ENCODE results near the gene B3GNT3. TPM values are rescaled to one million over a fixed set of nuclear protein-coding genes. Genes with fewer than 3 reads are reported as not detected.

Gene B3GNT3
- total and polyA plus RNA-seq, 2 of the 13 experiments (the other 11 are each of a cell fraction or from before 2014, with no cell fraction given): 0.86 to 4.0 TPM

- TF ChIP-seq, protein P1, sequence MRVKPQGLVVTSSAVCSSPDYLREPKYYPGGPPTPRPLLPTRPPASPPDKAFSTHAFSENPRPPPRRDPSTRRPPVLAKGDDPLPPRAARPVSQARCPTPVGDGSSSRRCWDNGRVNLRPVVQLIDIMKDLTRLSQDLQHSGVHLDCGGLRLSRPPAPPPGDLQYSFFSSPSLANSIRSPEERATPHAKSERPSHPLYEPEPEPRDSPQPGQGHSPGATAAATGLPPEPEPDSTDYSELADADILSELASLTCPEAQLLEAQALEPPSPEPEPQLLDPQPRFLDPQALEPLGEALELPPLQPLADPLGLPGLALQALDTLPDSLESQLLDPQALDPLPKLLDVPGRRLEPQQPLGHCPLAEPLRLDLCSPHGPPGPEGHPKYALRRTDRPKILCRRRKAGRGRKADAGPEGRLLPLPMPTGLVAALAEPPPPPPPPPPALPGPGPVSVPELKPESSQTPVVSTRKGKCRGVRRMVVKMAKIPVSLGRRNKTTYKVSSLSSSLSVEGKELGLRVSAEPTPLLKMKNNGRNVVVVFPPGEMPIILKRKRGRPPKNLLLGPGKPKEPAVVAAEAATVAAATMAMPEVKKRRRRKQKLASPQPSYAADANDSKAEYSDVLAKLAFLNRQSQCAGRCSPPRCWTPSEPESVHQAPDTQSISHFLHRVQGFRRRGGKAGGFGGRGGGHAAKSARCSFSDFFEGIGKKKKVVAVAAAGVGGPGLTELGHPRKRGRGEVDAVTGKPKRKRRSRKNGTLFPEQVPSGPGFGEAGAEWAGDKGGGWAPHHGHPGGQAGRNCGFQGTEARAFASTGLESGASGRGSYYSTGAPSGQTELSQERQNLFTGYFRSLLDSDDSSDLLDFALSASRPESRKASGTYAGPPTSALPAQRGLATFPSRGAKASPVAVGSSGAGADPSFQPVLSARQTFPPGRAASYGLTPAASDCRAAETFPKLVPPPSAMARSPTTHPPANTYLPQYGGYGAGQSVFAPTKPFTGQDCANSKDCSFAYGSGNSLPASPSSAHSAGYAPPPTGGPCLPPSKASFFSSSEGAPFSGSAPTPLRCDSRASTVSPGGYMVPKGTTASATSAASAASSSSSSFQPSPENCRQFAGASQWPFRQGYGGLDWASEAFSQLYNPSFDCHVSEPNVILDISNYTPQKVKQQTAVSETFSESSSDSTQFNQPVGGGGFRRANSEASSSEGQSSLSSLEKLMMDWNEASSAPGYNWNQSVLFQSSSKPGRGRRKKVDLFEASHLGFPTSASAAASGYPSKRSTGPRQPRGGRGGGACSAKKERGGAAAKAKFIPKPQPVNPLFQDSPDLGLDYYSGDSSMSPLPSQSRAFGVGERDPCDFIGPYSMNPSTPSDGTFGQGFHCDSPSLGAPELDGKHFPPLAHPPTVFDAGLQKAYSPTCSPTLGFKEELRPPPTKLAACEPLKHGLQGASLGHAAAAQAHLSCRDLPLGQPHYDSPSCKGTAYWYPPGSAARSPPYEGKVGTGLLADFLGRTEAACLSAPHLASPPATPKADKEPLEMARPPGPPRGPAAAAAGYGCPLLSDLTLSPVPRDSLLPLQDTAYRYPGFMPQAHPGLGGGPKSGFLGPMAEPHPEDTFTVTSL (CRISPR knock-in tag; IDR thresholded peaks at IDR 0.05; ENCODE audit: borderline replicate concordance): no peak
These were observed 35.1 kb downstream of the B3GNT3 start (continued) for GRCh38 chr19:17829855-17830566.

DNA sequence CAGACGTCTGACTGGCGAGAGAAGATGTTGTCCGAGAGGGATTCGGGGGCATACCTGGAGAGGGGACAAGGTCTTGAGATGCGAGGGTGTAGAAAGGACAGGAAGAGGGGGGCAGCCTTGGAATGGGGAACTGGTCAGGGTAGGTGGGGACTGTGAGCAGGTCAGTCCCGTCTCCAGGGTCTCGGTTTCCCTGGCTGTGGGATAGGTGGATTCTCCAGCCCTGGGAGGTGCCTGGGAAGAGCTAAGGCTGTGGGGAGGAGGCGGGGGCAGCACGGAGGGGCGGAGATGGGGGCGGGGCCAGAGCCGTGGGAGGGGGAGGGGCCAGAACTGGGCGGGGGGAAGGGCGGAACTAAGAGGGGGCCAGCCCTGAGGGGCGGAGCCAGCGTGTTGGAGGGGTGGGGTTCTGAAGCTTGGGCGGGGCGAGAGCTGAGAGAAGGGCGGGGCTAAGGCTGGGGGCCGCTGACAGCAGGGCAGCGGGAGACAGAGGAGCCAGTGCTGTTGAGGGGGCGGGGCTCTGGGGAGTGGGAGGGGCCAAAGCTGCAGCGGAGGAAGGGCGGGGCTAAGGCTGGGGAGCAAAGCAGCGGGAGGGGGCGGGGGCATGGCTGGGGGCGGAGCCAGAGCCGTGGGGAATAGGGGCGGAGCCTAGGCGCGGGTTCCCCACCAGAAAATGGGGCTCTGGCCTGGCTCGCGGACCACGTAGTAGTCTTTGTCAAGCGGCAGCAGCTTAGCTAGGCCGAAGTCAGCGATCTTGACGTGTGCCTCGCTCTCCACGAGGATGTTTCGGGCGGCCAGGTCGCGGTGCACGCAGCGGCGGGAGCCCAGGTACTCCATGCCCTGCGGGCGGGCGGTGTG lies 35.9 kb downstream of the B3GNT3 start:
- FAIRE-seq (no peak), DNase-seq (ENCODE audit: low spot score) (no peak), ATAC-seq (peak; percentile 24; the same call in 2 of the 3 replicates)
- in situ Hi-C loops (cut with HindIII; ENCODE audit: extremely low pct_ligation_motif_present, low pct_unique_long_range_greater_than_20kb): no loop called here
- no peak overlapping the region for H3K4me2 ChIP-seq (ENCODE audit: low read depth, low read length)
- BruUV-seq (replicated peaks): no TSS peak
- H3K4me1 ChIP-seq (ENCODE audit: insufficient read depth, low read length): 0 out of 2 replicates have a peak, but pooled peaks cover 7% of the 10 kb centered on the region
- no peak overlapping the region for H3K4me3 ChIP-seq (replicated peaks in 1 of 3; ENCODE audit: insufficient read depth in 1 of 3, low read depth in 2 of 3, low read length in 3 of 3)
- no peaks in the 10 kb centered on the region for H3K27me3 ChIP-seq (ENCODE audit: control insufficient read depth in 1 of 2, insufficient read depth in 2 of 2, low read length in 2 of 2)
- H2AFZ ChIP-seq (ENCODE audit: low read length): no peak overlapping the region
- no peak overlapping the region for H3K9ac ChIP-seq (ENCODE audit: insufficient read depth, low read depth, low read length)
- CTCF ChIA-PET (ENCODE audit: low intra/inter-chr PET ratio, low total read pairs): no interaction called here
- no peaks in the 10 kb centered on the region for H3K79me2 ChIP-seq (ENCODE audit: insufficient read depth, low read length)
- 88% methylated on average over 38 of the region's 50 CpGs for WGBS (ENCODE audit: low lambda C conversion rate)
- no peak overlapping the region for H3K27ac ChIP-seq (ENCODE audit: extremely low read length, insufficient read depth, low read length)
- intact Hi-C loops (cut with micrococcal nuclease; ENCODE audit: unreplicated experiment): no loop called here
- no peaks in the 10 kb centered on the region for H4K20me1 ChIP-seq (ENCODE audit: insufficient read depth, low read length)
- no peaks in the 10 kb centered on the region for H3K9me3 ChIP-seq (ENCODE audit: low read length)
- POLR2A ChIA-PET: interaction anchor here (0.8 to 1.2 kb wide), 3 partner anchors 17 to 28 kb away, joined by 3 to 4 read pairs (median 4); partner anchors contain the start of gene JAK3
- H3K36me3 ChIP-seq (replicated peaks in 1 of 2; ENCODE audit: control insufficient read depth in 1 of 2, insufficient read depth in 2 of 2, low read length in 2 of 2): no peaks in the 10 kb centered on the region; a peak in 2 of 5 replicates
- TF ChIP-seq ZNF263 (CRISPR knock-in tag; IDR thresholded peaks at IDR 0.05) (no peak), ZBTB33 (CRISPR knock-in tag; IDR thresholded peaks at IDR 0.05) (peak; percentile 77; the same call in 1 of the 2 replicates), ATF7-NPFF (CRISPR knock-in tag; IDR thresholded peaks at IDR 0.05; ENCODE audit: low read depth) (no peak), ZNF546 (CRISPR knock-in tag; conservative IDR thresholded peaks at IDR 0.05) (no peak), KLF6 (CRISPR knock-in tag; IDR thresholded peaks at IDR 0.05) (no peak), HMG20A (CRISPR knock-in tag; IDR thresholded peaks at IDR 0.05; ENCODE audit: borderline replicate concordance) (no peak), HOXA5 (CRISPR knock-in tag; IDR thresholded peaks at IDR 0.05) (no peak), NFKBIZ (CRISPR knock-in tag; IDR thresholded peaks at IDR 0.05) (no peak), ZNF260 (CRISPR knock-in tag; IDR thresholded peaks at IDR 0.05; ENCODE audit: borderline replicate concordance, low read depth) (no peak), ZNF30 (CRISPR knock-in tag; IDR thresholded peaks at IDR 0.05) (no peak), ZNF20 (CRISPR knock-in tag; IDR thresholded peaks at IDR 0.05) (no peak)

Measured in HepG2 (cell line).